ENCODE data around the gene ALX1.

Gene ALX1

GRCh38 chr12:85260896-85261295 is 19.1 kb upstream of the ALX1 start:
- no peak for DNase-seq (ENCODE audit: low read depth in 2 of 2)
- H3K4me3 ChIP-seq (replicated peaks in 1 of 2; ENCODE audit: low read depth in 2 of 2, low read length in 2 of 2) = no peak overlapping the region
- no peak for TF ChIP-seq CTCF (IDR thresholded peaks at IDR 0.05; ENCODE audit: low read depth, low read length)

- TF ChIP-seq CTCF (IDR thresholded peaks at IDR 0.05; ENCODE audit: low read depth, low read length) = no peak
- DNase-seq (ENCODE audit: low read depth in 2 of 2) = no peak
- no peak overlapping the region for H3K4me3 ChIP-seq (replicated peaks in 1 of 2; ENCODE audit: low read depth in 2 of 2, low read length in 2 of 2)
These were observed 13.7 kb upstream of the ALX1 start for GRCh38 chr12:85266356-85266755.

- no peak for TF ChIP-seq CTCF (IDR thresholded peaks at IDR 0.05; ENCODE audit: low read depth, low read length)
- DNase-seq (ENCODE audit: low read depth in 2 of 2) = no peak
- no peak overlapping the region for H3K4me3 ChIP-seq (replicated peaks in 1 of 2; ENCODE audit: low read depth in 2 of 2, low read length in 2 of 2)
These were observed 6.4 kb upstream of the ALX1 start for GRCh38 chr12:85273381-85274314.

GRCh38 chr12:85274315-85274651 is 5.7 kb upstream of the ALX1 start:
- no peak overlapping the region for H3K4me3 ChIP-seq (replicated peaks in 1 of 2; ENCODE audit: low read depth in 2 of 2, low read length in 2 of 2)
- TF ChIP-seq CTCF (IDR thresholded peaks at IDR 0.05; ENCODE audit: low read depth, low read length) = no peak

GRCh38 chr12:85275374-85275773 is 4.6 kb upstream of the ALX1 start:
- DNase-seq (ENCODE audit: low read depth in 2 of 2) = no peak
- H3K4me3 ChIP-seq (replicated peaks in 1 of 2; ENCODE audit: low read depth in 2 of 2, low read length in 2 of 2) = no peak overlapping the region
- TF ChIP-seq CTCF (IDR thresholded peaks at IDR 0.05; ENCODE audit: low read depth, low read length) = no peak

More at GRCh38 chr12:85274315-85274651, 5.7 kb upstream of the ALX1 start:
- no peak for DNase-seq (ENCODE audit: low read depth in 2 of 2)

GRCh38 chr12:85277191-85277590 is 2.8 kb upstream of the ALX1 start:
- H3K4me3 ChIP-seq (replicated peaks in 1 of 2; ENCODE audit: low read depth in 2 of 2, low read length in 2 of 2) = no peak overlapping the region
- TF ChIP-seq CTCF (IDR thresholded peaks at IDR 0.05; ENCODE audit: low read depth, low read length) = no peak
- DNase-seq (ENCODE audit: low read depth in 2 of 2) = no peak

Data from cardiac fibroblast (primary cell).